Adrenal gland (tissue), 5 donors: ENCODE measurements around the gene KCNA3.

Experiments used
- POLR2A ChIP-seq, 2 donors: fragments of 450-650 bp; IDR thresholded peaks; one replicate each; pipeline ENCODE4 v1.6.1; 2017; ENCODE audit warnings: antibody characterized with exemption in 2 of 2, mild to moderate bottlenecking in 2 of 2, moderate library complexity in 1 of 2
- TF ChIP-seq, protein P1 (sequence below), 6 experiments: fragments of 450-650 bp in 4 of 6; fragments of 200-600 bp in 2 of 6; sonication (generic) in 1 of 6; IDR thresholded peaks; 1 replicate in 5 of 6; 2 replicates in 1 of 6; pipeline versions ENCODE4 v1.5.1 to v1.8.0; 2016 to 2021; ENCODE audit warnings: antibody characterized with exemption in 6 of 6, mild to moderate bottlenecking in 2 of 6, moderate library complexity in 1 of 6
- donor health status: DM: no; HTN: no; CAD: no.

DNA sequence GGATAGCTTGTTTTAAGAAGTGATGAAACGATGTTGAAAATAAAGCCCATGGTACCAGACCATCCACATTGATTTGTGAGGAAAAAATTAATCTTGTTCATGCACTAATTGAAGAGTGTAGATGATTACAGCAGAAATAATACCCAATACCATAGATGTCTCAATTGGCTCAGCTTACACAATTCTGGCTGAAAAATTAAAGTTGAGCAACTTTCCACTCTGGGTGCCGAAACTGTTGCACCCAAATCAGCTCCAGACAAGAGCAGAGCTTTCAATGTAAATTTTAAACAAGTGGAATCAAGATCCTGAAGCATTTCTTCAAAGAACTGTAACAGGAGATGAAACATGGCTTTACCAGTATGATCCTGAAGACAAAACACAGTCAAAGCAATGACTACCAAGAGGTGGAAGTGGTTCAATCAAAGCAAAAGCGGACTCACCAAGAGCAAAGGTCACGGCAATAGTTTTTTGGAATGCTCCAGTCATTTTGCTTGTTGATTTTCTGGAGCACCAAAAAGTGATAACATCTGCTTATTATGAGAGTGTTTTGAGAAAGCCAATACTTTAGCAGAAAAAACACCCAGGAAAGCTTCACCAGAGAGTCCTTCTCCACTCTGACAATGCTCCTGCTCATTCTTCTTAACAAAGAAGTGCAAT, 16.1 kb upstream of the KCNA3 start:
- TF ChIP-seq, protein P1, sequence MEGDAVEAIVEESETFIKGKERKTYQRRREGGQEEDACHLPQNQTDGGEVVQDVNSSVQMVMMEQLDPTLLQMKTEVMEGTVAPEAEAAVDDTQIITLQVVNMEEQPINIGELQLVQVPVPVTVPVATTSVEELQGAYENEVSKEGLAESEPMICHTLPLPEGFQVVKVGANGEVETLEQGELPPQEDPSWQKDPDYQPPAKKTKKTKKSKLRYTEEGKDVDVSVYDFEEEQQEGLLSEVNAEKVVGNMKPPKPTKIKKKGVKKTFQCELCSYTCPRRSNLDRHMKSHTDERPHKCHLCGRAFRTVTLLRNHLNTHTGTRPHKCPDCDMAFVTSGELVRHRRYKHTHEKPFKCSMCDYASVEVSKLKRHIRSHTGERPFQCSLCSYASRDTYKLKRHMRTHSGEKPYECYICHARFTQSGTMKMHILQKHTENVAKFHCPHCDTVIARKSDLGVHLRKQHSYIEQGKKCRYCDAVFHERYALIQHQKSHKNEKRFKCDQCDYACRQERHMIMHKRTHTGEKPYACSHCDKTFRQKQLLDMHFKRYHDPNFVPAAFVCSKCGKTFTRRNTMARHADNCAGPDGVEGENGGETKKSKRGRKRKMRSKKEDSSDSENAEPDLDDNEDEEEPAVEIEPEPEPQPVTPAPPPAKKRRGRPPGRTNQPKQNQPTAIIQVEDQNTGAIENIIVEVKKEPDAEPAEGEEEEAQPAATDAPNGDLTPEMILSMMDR (IDR thresholded peaks at IDR 0.05): no peak
- no peak for TF ChIP-seq POLR2A (IDR thresholded peaks at IDR 0.05)
